Gastroesophageal sphincter (tissue), 4 donors: ENCODE data around the gene CD68. TPM values are rescaled to one million over a fixed set of nuclear protein-coding genes. Genes with fewer than 3 reads are reported as not detected.

Source experiments
- ATAC-seq: fragments of 150-250 bp; one replicate; pipeline ENCODE4 v1.9.1; 2016; ENCODE audit warnings: mild to moderate bottlenecking, moderate library complexity
- H3K27ac ChIP-seq, 4 donors: fragments of 200-600 bp; sonication (generic) in 3 of 4; 1 replicate in 3 of 4; 2 replicates in 1 of 4; pipeline ENCODE4 v1.5.1; 2016 to 2019
- H3K27me3 ChIP-seq: fragments of 200-600 bp; sonication (generic); one replicate; pipeline ENCODE4 v1.5.1; 2019
- H3K36me3 ChIP-seq, 2 donors: fragments of 200-600 bp; sonication (generic); one replicate each; pipeline ENCODE4 v1.5.1; 2019; ENCODE audit warnings: control low read depth in 1 of 2
- H3K4me1 ChIP-seq, 3 donors: fragments of 200-600 bp; sonication (generic); 1 replicate in 2 of 3; 2 replicates in 1 of 3; pipeline ENCODE4 v1.5.1; 2016 to 2019; ENCODE audit warnings: control low read depth in 2 of 3
- H3K4me3 ChIP-seq, 2 donors: fragments of 200-600 bp; sonication (generic); one replicate each; pipeline ENCODE4 v1.5.1; 2019; ENCODE audit warnings: mild to moderate bottlenecking in 1 of 2, moderate library complexity in 1 of 2
- H3K9me3 ChIP-seq, 3 donors: fragments of 200-600 bp; sonication (generic); one replicate each; pipeline ENCODE4 v1.5.1; 2017 to 2019; ENCODE audit warnings: control low read depth in 2 of 3
- EP300 ChIP-seq: sonication (generic); formaldehyde crosslinking; IDR thresholded peaks from one replicate; pipeline ENCODE4 v1.6.1; 2017; ENCODE audit warnings: antibody characterized with exemption, mild to moderate bottlenecking
- POLR2A ChIP-seq, 2 donors: fragments of 450-650 bp; IDR thresholded peaks; one replicate each; pipeline ENCODE4 v1.6.1; 2017; ENCODE audit warnings: antibody characterized with exemption in 2 of 2, mild to moderate bottlenecking in 2 of 2, moderate library complexity in 1 of 2
- POLR2AphosphoS5 ChIP-seq: sonication (generic); formaldehyde crosslinking; IDR thresholded peaks from one replicate; pipeline ENCODE4 v1.6.1; 2017; ENCODE audit warnings: antibody characterized with exemption
- WGBS, 2 donors: methylation state at CpG; one replicate each; pipeline ENCODE4 v1.1.5; 2018; ENCODE audit warnings: low coverage in 1 of 2; 5-methylcytosine and 5-hydroxymethylcytosine counted together
- total RNA-seq, 4 donors: library from RNA; depleted of rRNA; stranded (reverse); fragments of >200 nt; gene quantifications; one replicate each; pipeline ENCODE4 v1.1.0, GENCODE V29; 2016
- TF ChIP-seq, protein P1 (sequence below), 4 experiments: fragments of 200-600 bp in 2 of 4; fragments of 450-650 bp in 2 of 4; sonication (generic) in 1 of 4; IDR thresholded peaks; one replicate each; pipeline ENCODE4 v1.5.1; 2017 to 2019; ENCODE audit warnings: antibody characterized with exemption in 4 of 4, mild to moderate bottlenecking in 2 of 4, moderate library complexity in 2 of 4

CD68 gene
- total RNA-seq, 4 donors from 2014 or later: 7.9 to 83.1 (median 46.1) TPM

DNA sequence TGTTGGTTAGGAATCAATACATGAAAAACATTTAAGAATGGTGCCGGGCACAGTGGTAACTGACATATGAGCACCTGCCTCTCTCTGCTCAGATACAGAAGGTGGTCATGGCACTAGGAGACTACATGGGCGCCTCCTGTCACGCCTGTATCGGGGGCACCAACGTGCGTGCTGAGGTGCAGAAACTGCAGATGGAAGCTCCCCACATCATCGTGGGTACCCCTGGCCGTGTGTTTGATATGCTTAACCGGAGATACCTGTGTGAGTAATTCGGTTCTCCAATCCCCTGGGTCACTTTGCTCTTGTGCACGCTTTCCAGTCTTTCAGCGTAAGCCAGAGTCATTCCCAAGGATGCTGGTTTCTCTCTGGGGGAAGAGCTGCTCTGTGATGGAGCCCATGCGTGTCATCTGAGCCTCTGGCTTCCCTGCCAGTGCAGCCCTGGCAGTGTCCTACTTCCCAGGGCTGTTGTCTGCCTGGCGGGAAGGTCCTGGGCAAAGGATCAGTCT, 3.0 kb upstream of the CD68 start:
- TF ChIP-seq POLR2AphosphoS5 (peak; percentile 2), POLR2A (IDR thresholded peaks at IDR 0.05) (no peak)
- H3K4me1 ChIP-seq: peaks cover 0 to 81% (median 27%) of the 10 kb centered on the region in 3 donors
- no peak overlapping the region for H3K4me3 ChIP-seq
- 76 to 85% methylated on average over 3 to 8 of the region's 14 CpGs for WGBS, 2 donors
- H3K27me3 ChIP-seq: no peaks in the 10 kb centered on the region
- no peaks in the 10 kb centered on the region for H3K9me3 ChIP-seq
- H3K27ac ChIP-seq: no peak overlapping the region
- ATAC-seq: no peak
- H3K36me3 ChIP-seq: peaks cover 0 to 55% of the 10 kb centered on the region in 2 donors

- Histone ChIP-seq H3K4me3 (no peak overlapping the region), H3K9me3 (no peaks in the 10 kb centered on the region), H3K36me3 (peaks cover 0 to 54% of the 10 kb centered on the region in 2 donors), H3K4me1 (peaks cover 0 to 88% (median 33%) of the 10 kb centered on the region in 3 donors), H3K27me3 (no peaks in the 10 kb centered on the region), H3K27ac (peak overlapping the region in 2 of 4 donors; percentile 20 to 92)
- ATAC-seq: no peak
- TF ChIP-seq POLR2A (IDR thresholded peaks at IDR 0.05) (no peak), POLR2AphosphoS5 (no peak), EP300 (no peak)
- TF ChIP-seq, protein P1, sequence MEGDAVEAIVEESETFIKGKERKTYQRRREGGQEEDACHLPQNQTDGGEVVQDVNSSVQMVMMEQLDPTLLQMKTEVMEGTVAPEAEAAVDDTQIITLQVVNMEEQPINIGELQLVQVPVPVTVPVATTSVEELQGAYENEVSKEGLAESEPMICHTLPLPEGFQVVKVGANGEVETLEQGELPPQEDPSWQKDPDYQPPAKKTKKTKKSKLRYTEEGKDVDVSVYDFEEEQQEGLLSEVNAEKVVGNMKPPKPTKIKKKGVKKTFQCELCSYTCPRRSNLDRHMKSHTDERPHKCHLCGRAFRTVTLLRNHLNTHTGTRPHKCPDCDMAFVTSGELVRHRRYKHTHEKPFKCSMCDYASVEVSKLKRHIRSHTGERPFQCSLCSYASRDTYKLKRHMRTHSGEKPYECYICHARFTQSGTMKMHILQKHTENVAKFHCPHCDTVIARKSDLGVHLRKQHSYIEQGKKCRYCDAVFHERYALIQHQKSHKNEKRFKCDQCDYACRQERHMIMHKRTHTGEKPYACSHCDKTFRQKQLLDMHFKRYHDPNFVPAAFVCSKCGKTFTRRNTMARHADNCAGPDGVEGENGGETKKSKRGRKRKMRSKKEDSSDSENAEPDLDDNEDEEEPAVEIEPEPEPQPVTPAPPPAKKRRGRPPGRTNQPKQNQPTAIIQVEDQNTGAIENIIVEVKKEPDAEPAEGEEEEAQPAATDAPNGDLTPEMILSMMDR (IDR thresholded peaks at IDR 0.05): no peak
- WGBS, 2 donors: 64 to 66% methylated on average over 8 to 12 of the region's 17 CpGs
Measured at GRCh38 chr17:7577327-7578199, 1.9 kb upstream of the CD68 start.

DNA sequence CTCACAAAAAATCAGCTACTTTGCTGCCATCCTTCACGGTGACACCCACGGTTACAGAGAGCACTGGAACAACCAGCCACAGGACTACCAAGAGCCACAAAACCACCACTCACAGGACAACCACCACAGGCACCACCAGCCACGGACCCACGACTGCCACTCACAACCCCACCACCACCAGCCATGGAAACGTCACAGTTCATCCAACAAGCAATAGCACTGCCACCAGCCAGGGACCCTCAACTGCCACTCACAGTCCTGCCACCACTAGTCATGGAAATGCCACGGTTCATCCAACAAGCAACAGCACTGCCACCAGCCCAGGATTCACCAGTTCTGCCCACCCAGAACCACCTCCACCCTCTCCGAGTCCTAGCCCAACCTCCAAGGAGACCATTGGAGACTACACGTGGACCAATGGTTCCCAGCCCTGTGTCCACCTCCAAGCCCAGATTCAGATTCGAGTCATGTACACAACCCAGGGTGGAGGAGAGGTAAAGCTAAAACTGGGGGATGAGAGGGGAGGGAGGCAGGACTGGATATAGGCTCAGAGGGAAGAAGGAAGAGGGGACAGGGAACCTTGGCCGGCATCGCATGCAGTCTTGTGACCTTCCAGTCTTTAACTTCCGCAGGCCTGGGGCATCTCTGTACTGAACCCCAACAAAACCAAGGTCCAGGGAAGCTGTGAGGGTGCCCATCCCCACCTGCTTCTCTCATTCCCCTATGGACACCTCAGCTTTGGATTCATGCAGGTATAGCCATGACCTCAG, 581 bp downstream of the CD68 start:
- TF ChIP-seq POLR2AphosphoS5 (no peak), EP300 (no peak), POLR2A (IDR thresholded peaks at IDR 0.05) (no peak)
- TF ChIP-seq, protein P1 (IDR thresholded peaks at IDR 0.05): no peak
- Histone ChIP-seq H3K27ac (peak overlapping the region; percentile 26 to 94 (median 84)), H3K4me3 (peak overlapping the region in 1 of 2 donors; percentile 64), H3K4me1 (peaks cover 2 to 92% (median 39%) of the 10 kb centered on the region in 3 donors), H3K9me3 (no peaks in the 10 kb centered on the region), H3K27me3 (no peaks in the 10 kb centered on the region), H3K36me3 (peaks cover 0 to 41% of the 10 kb centered on the region in 2 donors)
- ATAC-seq: no peak
- 76 to 91% methylated on average over 4 to 6 of the region's 12 CpGs for WGBS, 2 donors

DNA sequence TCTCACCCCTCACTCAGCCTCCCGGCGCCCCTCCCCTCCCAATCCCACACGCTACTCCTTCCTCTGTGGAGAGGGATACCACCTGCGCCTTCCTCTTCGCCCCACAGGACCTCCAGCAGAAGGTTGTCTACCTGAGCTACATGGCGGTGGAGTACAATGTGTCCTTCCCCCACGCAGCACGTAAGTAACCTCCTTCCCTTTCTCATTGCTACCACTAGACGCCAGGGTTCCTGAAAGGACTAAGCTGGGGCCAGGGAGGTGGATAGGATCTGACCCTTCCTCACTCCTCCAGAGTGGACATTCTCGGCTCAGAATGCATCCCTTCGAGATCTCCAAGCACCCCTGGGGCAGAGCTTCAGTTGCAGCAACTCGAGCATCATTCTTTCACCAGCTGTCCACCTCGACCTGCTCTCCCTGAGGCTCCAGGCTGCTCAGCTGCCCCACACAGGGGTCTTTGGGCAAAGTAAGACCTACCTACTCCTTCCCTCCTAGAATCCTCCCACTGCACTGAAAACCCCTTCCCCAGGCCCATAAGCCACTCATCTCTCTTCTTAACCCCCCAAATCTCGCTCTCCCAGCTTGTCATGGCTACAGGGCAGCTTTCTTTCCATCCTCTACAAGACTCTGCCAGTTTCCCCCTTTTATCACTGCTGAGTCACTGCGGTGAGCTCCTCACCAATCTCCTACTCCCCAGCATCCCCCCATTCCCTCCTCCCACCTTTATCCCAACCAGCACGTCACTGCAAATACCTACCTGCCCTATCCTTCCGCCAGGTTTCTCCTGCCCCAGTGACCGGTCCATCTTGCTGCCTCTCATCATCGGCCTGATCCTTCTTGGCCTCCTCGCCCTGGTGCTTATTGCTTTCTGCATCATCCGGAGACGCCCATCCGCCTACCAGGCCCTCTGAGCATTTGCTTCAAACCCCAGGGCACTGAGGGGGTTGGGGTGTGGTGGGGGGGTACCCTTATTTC, 1.5 kb downstream of the CD68 start:
- no peak for ATAC-seq
- WGBS, 2 donors: 71 to 76% methylated on average over 15 to 16 of the region's 23 CpGs
- H3K9me3 ChIP-seq: no peaks in the 10 kb centered on the region
- H3K27ac ChIP-seq: peak overlapping the region in 3 of 4 donors; percentile 92 to 95 (median 94)
- no peak for TF ChIP-seq POLR2A (IDR thresholded peaks at IDR 0.05)
- TF ChIP-seq, protein P1 (IDR thresholded peaks at IDR 0.05): no peak
- TF ChIP-seq EP300: no peak
- no peak for TF ChIP-seq POLR2AphosphoS5
- peak overlapping the region in 1 of 2 donors; percentile 64 for H3K4me3 ChIP-seq
- H3K27me3 ChIP-seq: no peaks in the 10 kb centered on the region
- H3K36me3 ChIP-seq: peaks cover 0 to 34% of the 10 kb centered on the region in 2 donors
- H3K4me1 ChIP-seq: peaks cover 2 to 92% (median 32%) of the 10 kb centered on the region in 3 donors
